SW480 (cell line): Measurements from ENCODE around the gene JADE1.

ENCODE experiments used
- DNase-seq: peaks from one replicate; pipeline ENCODE4 v3.0.0-alpha.2; 2016; ENCODE audit warnings: low spot score

Gene JADE1

DNA sequence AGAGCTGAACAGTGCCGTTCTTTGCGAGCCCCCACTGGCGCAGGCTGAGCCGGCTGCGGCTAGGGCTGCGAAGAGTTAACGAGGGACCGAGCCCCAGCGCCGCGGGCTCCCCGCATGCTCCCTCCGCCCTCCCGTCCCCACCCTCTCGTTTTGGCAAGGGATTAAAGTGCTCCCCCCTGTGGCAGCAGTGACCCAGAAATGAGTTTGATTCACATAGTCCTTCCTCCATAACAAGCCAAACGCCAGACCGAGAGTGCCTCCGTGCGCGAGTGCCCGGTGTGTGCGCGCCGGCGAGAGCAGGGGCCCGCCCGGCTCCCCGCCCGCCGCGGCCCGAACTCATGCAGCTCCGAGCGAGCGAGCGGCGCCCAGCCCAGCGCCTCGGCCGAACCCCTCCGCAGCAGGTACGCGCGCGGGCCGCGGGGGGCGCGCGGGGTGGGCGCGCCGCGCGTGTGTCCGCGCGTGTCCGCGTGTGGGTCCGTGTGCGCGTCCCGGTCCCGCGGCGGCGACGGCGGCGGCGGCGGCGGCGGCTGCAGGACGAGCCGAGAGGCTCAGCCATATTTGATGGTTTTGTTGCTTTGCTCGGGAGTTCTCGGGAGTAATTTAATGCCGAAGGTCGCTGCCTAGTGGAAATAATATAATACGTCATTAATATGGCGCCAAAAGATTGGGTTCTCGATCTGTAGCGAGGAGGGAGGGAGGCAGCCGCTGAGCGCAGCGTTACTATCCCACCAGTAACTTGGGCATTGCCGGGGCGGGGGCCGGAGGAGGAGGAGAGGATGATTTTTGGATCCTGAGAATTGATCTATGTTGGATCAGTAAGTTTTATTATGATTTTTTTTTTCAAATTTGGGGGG lies at the start of gene JADE1:
Gene JADE1 (plus strand): TSS at position 224 of the 854 bp plus-strand sequence. CDS start 22,059 bp downstream, outside the sequence.
- DNase-seq, result peak; percentile 89

DNA sequence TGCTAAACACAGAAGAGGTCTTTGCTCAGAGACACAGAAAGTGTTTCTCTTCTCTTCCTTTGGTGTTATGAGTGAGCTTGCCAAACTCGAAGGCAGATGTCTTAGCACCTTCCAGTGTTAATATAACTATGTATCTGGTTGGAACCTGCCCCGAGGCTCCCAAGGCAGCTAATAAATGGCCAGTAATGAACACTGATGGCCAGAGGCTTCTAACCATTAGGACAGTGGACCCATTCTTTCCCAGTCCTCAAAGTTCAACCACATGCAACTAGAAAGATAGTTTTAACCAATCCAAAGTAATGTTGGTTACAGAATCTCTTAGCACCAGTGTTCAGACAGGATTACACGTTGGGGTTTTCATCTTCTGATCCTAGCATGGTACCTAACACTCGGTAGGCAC lies 42.7 kb upstream of the JADE1 start:
- DNase-seq, result no peak

- no peak for DNase-seq
Observed at GRCh38 chr4:128768373-128768996, 41.0 kb upstream of the JADE1 start.

GRCh38 chr4:128769011-128769410 lies 40.5 kb upstream of the JADE1 start:
- DNase-seq, result no peak

DNA sequence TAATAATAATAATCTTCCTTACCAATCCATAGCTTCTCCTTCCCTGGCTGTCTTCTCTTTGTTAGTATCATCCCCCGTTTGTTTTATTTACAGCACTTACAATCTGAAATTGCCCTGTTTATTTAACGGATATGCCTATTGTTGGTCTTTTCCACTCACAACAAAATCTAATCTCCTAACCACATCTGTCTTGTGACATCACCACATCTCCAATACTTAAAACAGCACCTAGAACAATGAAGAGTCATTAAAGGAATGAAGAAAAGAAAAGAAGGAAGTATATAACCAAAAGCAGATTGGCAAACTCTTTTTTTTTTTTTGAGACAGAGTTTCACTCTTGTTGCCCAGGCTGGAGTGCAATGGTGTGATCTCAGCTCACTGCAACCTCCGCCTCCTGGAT lies 38.7 kb upstream of the JADE1 start:
- no peak for DNase-seq

DNA sequence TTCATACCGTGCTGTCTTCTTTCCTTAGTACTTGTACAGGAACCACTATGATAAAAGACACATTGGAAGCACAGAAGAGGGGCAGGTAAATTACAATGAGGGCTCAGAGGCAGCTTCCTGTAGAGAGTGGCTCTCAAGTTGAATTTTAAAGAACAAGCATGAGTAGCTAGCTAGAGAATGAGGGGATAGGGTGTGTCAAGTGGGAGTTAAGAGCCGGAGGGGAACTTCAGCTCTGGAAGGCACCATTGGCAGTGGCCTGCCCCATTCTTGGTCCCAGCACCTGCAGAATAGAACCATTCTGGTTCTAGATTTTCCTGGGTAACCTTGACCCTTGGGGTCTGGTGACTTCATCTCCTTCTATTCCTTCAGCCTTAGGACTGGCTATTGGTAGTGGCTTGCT lies 34.0 kb upstream of the JADE1 start:
- DNase-seq, result no peak

- DNase-seq, result no peak
Observed at GRCh38 chr4:128775916-128776315, 33.6 kb upstream of the JADE1 start.

DNA sequence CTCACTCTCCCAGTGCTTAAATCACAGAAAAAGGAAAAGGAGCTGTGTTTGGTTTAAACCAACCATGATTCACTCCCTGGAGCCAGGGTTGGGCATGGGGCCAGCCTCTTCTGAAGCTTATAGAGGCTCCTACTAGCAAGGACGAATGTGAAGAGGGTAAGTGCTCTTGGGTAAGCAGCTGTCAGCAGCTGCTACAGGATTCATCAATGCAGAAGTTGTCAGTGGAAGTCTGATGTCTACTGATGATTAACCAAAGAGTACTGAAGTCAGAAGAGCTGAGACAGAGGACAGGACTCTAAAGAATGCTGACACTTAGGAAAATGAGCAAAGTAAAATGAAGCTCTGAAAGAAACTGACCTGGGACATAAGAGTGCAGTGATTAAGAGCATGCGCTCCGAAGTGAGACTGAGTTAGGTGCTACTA lies 32.7 kb upstream of the JADE1 start:
- DNase-seq, result no peak

- no peak for DNase-seq
Observed at GRCh38 chr4:128780688-128781087, 28.8 kb upstream of the JADE1 start.

DNA sequence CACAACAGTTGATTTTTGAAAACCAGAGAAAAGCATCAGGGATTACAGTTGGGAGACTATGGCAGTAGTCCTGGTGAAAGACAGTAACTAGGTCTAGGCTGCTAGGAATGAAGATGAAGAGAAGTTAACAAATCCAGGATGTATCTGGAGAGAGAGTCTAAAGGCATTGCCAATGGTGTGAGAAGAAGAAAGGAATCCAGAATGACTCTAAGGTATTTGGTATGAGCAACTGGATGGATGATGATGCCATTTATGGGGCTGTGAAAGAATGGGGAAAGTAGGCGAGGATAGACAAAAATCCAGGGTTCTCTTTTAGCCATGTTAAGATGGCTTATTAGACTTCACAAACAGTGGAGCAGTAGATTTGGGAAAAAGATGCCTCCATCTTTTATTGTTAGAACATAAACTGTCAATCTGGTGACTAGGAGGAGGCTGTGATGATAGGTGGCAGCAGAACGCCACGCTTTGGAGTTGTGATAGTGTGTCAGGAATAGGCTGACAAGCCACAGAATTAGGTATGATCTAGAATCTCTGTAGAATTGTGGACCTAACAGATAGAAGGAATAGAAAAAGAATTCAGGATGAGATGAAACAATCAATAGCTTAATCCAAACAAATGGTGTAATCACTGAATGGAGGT lies 27.3 kb upstream of the JADE1 start:
- DNase-seq, result peak; percentile 17

DNA sequence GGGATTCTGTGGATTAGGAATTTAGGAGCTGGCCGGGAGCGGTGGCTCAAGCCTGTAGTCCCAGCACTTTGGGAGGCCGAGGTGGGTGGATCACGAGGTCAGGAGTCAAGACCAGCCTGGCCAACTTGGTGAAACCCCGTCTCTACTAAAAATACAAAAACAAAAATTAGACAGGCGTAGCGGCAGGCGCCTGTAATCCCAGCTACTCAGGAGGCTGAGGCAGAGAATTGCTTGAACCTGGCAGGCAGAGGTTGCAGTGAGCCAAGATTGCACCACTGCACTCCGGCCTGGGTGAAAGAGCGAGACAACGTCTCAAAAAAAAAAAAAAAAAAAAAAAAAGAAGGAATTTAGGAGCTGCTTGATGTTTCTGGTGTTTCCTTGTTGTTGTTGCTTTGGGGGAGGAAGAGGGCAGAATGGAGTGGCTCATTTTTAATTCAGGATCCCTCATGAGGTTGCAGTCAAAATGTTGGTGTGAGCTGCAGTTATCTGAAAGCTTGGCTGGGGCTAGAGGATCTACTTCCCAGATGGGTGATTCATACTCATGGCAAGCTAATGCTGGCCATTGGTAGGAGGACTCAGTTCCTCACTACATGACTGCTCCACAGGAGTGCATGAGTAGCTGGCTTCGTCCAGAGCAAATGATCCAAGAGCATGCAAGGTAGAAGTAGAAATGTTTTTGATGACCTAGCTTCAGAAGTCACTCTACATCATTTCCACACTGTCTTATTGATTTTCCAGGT lies 26.5 kb upstream of the JADE1 start:
- no peak for DNase-seq

- no peak for DNase-seq
Observed at GRCh38 chr4:128787509-128788311, 21.8 kb upstream of the JADE1 start.

GRCh38 chr4:128793859-128794672 lies 15.4 kb upstream of the JADE1 start:
- no peak for DNase-seq

GRCh38 chr4:128796934-128797333 lies 12.6 kb upstream of the JADE1 start:
- no peak for DNase-seq

- DNase-seq, result no peak
Observed at GRCh38 chr4:128800284-128800683, 9.2 kb upstream of the JADE1 start.

DNA sequence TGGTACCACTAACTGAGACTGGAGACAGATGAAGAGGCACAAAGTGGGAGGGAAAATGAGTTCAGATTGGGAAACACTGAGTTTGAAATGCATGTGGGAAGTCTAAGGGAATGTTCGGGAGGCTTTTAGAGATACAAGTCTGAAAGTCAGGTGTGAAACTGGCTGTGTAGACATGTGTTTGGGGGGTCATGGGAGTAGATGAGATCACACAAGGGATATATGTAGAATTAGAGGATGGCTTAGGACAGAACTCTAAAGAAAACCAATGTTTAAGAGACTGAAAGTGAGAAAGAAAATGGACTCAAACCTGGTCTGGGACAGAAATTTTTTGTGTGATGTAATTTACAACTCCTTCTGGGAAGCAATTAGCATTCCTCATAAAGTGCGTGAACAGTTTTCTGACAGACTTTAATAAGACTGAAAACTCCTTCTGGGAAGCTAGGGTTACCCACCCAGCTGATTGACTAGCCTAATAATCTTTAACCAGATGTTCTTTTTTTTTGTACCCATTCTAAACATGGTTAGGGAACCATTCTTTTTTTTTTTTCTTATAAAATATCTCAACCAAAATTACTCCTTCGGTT lies 8.7 kb upstream of the JADE1 start:
- DNase-seq, result no peak

DNA sequence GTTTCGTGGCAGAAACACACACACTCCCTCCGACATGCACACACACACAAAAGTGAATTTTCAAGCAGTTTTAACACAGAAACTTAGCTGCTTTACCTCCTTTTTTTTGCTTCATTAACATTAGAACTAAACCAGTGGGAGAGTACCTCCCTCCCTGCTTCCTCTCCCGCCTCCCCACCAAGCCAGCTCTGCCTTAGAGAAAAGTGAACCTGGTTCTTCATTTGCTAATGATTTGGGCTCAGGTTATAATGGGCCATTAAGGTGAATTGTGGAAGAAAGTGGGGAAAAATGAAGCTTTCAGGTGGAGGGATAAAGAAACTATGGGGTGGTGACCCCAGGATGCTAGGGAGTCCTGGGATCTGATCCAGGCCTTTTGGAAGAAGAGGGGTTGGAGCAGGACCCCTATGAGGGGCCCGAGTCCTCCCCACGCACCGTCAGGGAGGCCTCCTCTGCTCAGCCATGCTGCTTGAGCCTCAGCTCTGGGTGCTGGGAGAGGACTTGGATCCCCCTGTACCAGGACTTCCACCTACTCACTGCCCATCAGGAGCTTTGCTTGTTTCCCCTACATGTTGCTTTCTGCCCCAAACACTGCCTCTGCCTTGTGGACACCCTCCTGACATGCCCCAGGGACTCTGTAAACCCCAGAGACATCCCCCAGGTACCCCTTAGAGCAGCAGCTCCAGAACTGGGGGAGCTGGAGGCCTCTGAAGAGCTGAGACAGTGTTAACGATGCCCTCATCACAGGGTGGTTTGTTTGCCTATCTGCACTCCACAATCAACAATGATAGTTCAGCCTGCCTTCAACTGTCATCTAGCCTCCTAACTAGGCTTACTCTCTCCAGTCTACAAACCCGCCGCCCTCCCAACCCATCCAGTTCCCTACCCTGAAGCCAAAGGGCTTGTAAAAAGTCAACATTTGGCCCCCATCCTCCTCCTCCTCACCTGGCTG lies 6.5 kb upstream of the JADE1 start:
- DNase-seq, result no peak

DNA sequence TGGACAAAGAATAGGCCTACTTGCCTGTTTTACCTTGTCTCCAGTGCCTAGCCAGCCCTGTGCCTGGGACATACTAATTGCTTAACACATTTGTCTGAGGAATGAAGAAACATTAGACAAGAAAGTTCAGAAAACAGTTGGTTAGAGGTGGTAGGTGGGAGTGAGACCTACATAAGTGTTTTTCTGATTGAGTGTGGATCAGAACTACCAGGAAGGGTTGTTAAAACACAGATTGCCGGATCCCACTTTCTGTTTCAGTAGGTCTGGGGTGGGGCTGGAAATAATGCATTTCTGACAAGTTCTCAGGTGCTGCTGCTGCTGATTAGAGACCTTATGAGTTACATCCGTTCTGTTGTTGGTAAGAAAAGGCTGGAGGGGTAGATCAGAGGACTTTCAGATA lies 5.7 kb upstream of the JADE1 start:
- DNase-seq, result no peak

DNA sequence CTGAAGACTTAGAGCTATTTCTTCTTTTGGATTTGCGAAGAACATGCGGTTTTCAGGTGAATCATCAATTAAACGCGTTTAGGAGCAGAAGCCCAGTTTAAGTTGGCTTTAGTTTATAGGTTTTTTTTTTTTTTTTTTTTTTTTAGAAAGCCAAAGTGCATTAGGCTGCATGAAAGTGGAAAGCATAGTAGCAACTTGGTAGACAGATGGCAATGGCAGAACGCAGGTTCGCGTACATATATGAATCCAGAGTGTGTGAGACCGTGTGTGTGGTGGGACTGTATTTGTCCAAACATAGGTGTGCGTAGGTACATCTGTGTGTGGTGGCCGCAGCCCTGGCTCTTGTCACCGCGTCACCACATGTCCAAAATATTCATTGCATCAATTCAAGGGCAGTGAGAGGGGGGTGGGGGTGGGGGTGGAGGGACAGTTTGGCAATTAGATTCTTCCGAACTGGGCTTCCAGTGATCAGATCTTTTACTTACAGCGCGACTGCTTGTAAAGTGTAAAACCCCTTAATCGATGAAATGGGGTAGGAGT lies 901 bp downstream of the JADE1 start:
- DNase-seq, result peak; percentile 73
